PC-3 (cell line): Measurements from ENCODE around the gene RABAC1. TPM values are rescaled to one million over a fixed set of nuclear protein-coding genes. Genes with fewer than 3 reads are reported as not detected.

Source experiments
- ATAC-seq: fragments of 200-7000 bp; cut with Tn5 transposase; 2 replicates; pipeline ENCODE4 v1.9.1; 2020; ENCODE audit warnings: mild to moderate bottlenecking, moderate library complexity
- BruUV-seq: library from RNA; stranded (reverse); fragments of 400-500 nt; replicated peaks from 2 replicates; lab custom pipeline; 2021; lab: Mats Ljungman, UMichigan
- CTCF ChIA-PET: fragments of 300-600 bp; sonication (Branson Sonifier 250); formaldehyde crosslinking; loops from one replicate; lab custom pipeline; 2022; ENCODE audit warnings: antibody characterized with exemption; lab: Charles Lee
- POLR2A ChIA-PET: fragments of 300-600 bp; sonication (Branson Sonifier 250); formaldehyde crosslinking; loops from one replicate; lab custom pipeline; 2022; ENCODE audit warnings: antibody characterized with exemption; ENCODE audit not compliant: unreplicated experiment; lab: Charles Lee
- DNase-seq: peaks from one replicate; pipeline ENCODE4 v3.0.0-alpha.2; 2015
- H2AFZ ChIP-seq: fragments of 300-600 bp; sonication (generic); 2 replicates; pipeline ENCODE4 v1.6.0; 2016; ENCODE audit warnings: antibody characterized with exemption, low read length
- H3F3A ChIP-seq: fragments of 300-600 bp; sonication (generic); one replicate; pipeline ENCODE4 v1.6.0; 2017; ENCODE audit warnings: antibody characterized with exemption, low read length, control low read depth, mild to moderate bottlenecking; ENCODE audit not compliant: unreplicated experiment
- H3K27ac ChIP-seq: fragments of 300-600 bp; sonication (generic); 2 replicates; pipeline ENCODE4 v1.5.1; 2016; ENCODE audit warnings: mild to moderate bottlenecking, low read length
- H3K27me3 ChIP-seq: fragments of 300-600 bp; sonication (generic); 2 replicates; pipeline ENCODE4 v1.6.1; 2016; ENCODE audit warnings: low read length, mixed read lengths
- H3K36me3 ChIP-seq: fragments of 300-600 bp; sonication (generic); 2 replicates; pipeline ENCODE4 v1.6.1; 2016; ENCODE audit warnings: low read depth, mixed run types, low read length, mixed read lengths
- H3K4me1 ChIP-seq: fragments of 300-600 bp; sonication (generic); 2 replicates; pipeline ENCODE4 v1.5.1; 2016; ENCODE audit warnings: low read length; ENCODE audit not compliant: insufficient read depth
- H3K4me2 ChIP-seq: fragments of 300-600 bp; sonication (generic); 2 replicates; pipeline ENCODE4 v1.6.0; 2016; ENCODE audit warnings: low read length
- H3K4me3 ChIP-seq: fragments of 300-600 bp; sonication (generic); 2 replicates; pipeline ENCODE4 v1.5.1; 2016; ENCODE audit warnings: mild to moderate bottlenecking, low read length, mixed read lengths
- H3K79me2 ChIP-seq: fragments of 300-600 bp; sonication (generic); 2 replicates; pipeline ENCODE4 v1.6.1; 2017; ENCODE audit warnings: low read length, mixed read lengths
- H3K9ac ChIP-seq: fragments of 300-600 bp; sonication (generic); 2 replicates; pipeline ENCODE4 v1.6.0; 2016; ENCODE audit warnings: mild to moderate bottlenecking, low read length
- H3K9me2 ChIP-seq: fragments of 300-600 bp; sonication (generic); replicated peaks from 2 replicates; pipeline ENCODE4 v1.6.1; 2016; ENCODE audit warnings: mixed run types, low read length, mixed read lengths
- H3K9me3 ChIP-seq: fragments of 300-600 bp; sonication (generic); 2 replicates; pipeline ENCODE4 v1.6.1; 2016; ENCODE audit warnings: low read length, mixed read lengths
- H4K20me1 ChIP-seq: fragments of 300-600 bp; sonication (generic); 2 replicates; pipeline ENCODE4 v1.6.1; 2016; ENCODE audit warnings: low read length, mixed read lengths
- EZH2 ChIP-seq: fragments of 300-600 bp; sonication (generic); IDR thresholded peaks from one replicate; pipeline ENCODE4 v1.6.1; 2017; ENCODE audit warnings: antibody characterized with exemption, mild to moderate bottlenecking, low read length; ENCODE audit not compliant: unreplicated experiment
- EZH2phosphoT487 ChIP-seq: fragments of 300-600 bp; sonication (generic); IDR thresholded peaks from 2 replicates; pipeline ENCODE4 v1.6.1; 2018; ENCODE audit warnings: mild to moderate bottlenecking, antibody characterized with exemption, low read length, borderline replicate concordance
- intact Hi-C: fragments of 100-400 bp; cut with micrococcal nuclease; formaldehyde crosslinking; loops from 2 replicates; pipeline ENCODE4 v1.9.0; 2023
- total RNA-seq: library from RNA; depleted of rRNA; stranded (reverse); fragments of >200 nt; gene quantifications from 2 replicates; pipeline ENCODE4 v1.2.3, GENCODE V29; 2014
- TF ChIP-seq, protein P1 (sequence below): fragments of 300-600 bp; sonication (generic); conservative IDR thresholded peaks from 2 replicates; pipeline ENCODE4 v1.5.1; 2017; ENCODE audit warnings: antibody characterized with exemption, low read depth, mild to moderate bottlenecking, low read length

The RABAC1 gene
- total RNA-seq, 1 experiment from 2014 or later = 158 TPM

DNA sequence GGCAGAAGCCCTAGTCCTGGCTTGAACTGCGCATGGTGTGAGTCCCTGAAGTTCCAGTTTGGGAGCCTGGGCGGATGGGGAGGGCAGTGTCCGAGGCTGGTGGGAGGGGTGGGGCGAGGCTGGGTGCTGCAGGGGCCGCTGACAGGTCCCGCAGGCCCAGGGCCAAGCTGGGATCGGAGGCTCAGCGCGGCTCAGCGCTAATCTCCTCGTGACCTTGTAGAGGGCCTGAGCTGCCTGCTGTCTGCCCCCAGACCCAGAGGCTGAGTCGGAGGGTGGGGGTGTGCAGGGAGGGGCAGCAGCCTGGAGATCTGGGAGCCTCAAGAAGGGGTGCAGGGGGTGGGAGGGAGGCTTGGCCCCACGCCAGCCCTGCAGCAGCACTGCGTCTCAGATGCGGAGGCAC, 31.9 kb upstream of the RABAC1 start:
- ATAC-seq (no peak), DNase-seq (no peak)
- Histone ChIP-seq H3F3A (no peaks in the 10 kb centered on the region), H3K4me3 (no peak overlapping the region), H3K27me3 (no peaks in the 10 kb centered on the region), H3K9me3 (no peaks in the 10 kb centered on the region), H3K4me1 (no peaks in the 10 kb centered on the region), H3K27ac (no peak overlapping the region), H3K36me3 (no peaks in the 10 kb centered on the region), H3K4me2 (no peak overlapping the region), H4K20me1 (no peaks in the 10 kb centered on the region), H3K79me2 (no peaks in the 10 kb centered on the region), H2AFZ (no peak overlapping the region), H3K9me2 (no peaks in the 10 kb centered on the region), H3K9ac (no peak overlapping the region)
- CTCF ChIA-PET = no interaction called here
- BruUV-seq = no TSS peak
- POLR2A ChIA-PET = no interaction called here
- TF ChIP-seq EZH2phosphoT487 (no peak), EZH2 (no peak)
- TF ChIP-seq, protein P1, sequence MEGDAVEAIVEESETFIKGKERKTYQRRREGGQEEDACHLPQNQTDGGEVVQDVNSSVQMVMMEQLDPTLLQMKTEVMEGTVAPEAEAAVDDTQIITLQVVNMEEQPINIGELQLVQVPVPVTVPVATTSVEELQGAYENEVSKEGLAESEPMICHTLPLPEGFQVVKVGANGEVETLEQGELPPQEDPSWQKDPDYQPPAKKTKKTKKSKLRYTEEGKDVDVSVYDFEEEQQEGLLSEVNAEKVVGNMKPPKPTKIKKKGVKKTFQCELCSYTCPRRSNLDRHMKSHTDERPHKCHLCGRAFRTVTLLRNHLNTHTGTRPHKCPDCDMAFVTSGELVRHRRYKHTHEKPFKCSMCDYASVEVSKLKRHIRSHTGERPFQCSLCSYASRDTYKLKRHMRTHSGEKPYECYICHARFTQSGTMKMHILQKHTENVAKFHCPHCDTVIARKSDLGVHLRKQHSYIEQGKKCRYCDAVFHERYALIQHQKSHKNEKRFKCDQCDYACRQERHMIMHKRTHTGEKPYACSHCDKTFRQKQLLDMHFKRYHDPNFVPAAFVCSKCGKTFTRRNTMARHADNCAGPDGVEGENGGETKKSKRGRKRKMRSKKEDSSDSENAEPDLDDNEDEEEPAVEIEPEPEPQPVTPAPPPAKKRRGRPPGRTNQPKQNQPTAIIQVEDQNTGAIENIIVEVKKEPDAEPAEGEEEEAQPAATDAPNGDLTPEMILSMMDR = no peak
- intact Hi-C loops = no loop called here

- Histone ChIP-seq H4K20me1 (no peaks in the 10 kb centered on the region), H3K4me3 (no peak overlapping the region), H3F3A (no peaks in the 10 kb centered on the region), H3K27me3 (no peaks in the 10 kb centered on the region), H3K4me1 (no peaks in the 10 kb centered on the region), H3K9me3 (no peaks in the 10 kb centered on the region), H3K9me2 (no peaks in the 10 kb centered on the region), H3K79me2 (no peaks in the 10 kb centered on the region), H3K4me2 (no peak overlapping the region), H2AFZ (no peak overlapping the region), H3K36me3 (no peaks in the 10 kb centered on the region), H3K27ac (no peak overlapping the region), H3K9ac (no peak overlapping the region)
- TF ChIP-seq EZH2 (no peak), EZH2phosphoT487 (no peak)
- TF ChIP-seq, protein P1 = no peak
- intact Hi-C loops = no loop called here
- ChIA-PET POLR2A (no interaction called here), CTCF (no interaction called here)
- ATAC-seq (no peak), DNase-seq (no peak)
- no TSS peak for BruUV-seq
Observed at GRCh38 chr19:41990615-41991014, 31.5 kb upstream of the RABAC1 start.

DNA sequence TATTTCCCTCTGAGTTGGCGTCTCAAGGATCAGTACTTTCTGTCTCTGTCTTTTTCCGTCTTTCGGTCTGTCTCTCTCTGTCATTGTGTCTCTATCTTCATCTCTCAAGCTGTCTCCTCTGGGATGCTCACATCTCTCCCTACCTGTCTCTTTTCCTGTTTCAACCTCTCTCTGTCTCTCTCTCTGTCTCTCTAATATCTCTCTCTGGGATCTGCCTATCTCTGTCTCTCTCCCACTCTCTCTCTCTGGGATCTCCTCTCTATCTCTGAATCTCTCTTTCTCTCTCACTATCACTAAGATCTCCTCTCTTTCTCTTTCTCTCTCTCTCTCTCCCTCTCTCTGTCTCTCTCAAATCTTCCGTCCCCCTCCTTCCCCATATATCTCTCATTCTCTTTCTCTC, 30.9 kb upstream of the RABAC1 start:
- intact Hi-C loops = no loop called here
- no peak for DNase-seq
- POLR2A ChIA-PET = no interaction called here
- no peaks in the 10 kb centered on the region for H3K4me1 ChIP-seq
- no peaks in the 10 kb centered on the region for H4K20me1 ChIP-seq
- H3K4me2 ChIP-seq = no peak overlapping the region
- no peaks in the 10 kb centered on the region for H3K36me3 ChIP-seq
- BruUV-seq = no TSS peak
- no peak for ATAC-seq
- H3K9me3 ChIP-seq = no peaks in the 10 kb centered on the region
- H3F3A ChIP-seq = no peaks in the 10 kb centered on the region
- H2AFZ ChIP-seq = no peak overlapping the region
- no peak overlapping the region for H3K27ac ChIP-seq
- no peaks in the 10 kb centered on the region for H3K79me2 ChIP-seq
- H3K9me2 ChIP-seq = no peaks in the 10 kb centered on the region
- CTCF ChIA-PET = no interaction called here
- H3K4me3 ChIP-seq = no peak overlapping the region
- no peaks in the 10 kb centered on the region for H3K27me3 ChIP-seq
- TF ChIP-seq, protein P1 = no peak
- TF ChIP-seq EZH2 (no peak), EZH2phosphoT487 (no peak)
- H3K9ac ChIP-seq = no peak overlapping the region
